NCI-H1105 treated with DMSO at 0.1 percent for 48 hours (cell line): Measurements from ENCODE around the gene CEND1.
A peak's percentile ranks its signal among the peaks of the same experiment; 100 is the strongest.

ENCODE experiments used
- DNase-seq: peaks from one replicate; lab custom pipeline; 2025; lab: John Stamatoyannopoulos, UW

The CEND1 gene

GRCh38 chr11:811446-812245 is 21.8 kb upstream of the CEND1 start:
- no peak for DNase-seq

- DNase-seq, result no peak
These were observed 20.2 kb upstream of the CEND1 start for GRCh38 chr11:810040-810567.

- DNase-seq, result peak; percentile 93
These were observed 19.6 kb upstream of the CEND1 start, which contains the start of gene RPLP2 for GRCh38 chr11:809287-810039. TSS of gene RPLP2 (plus strand) at chr11:809967. CDS start at chr11:810235, 268 bp downstream.

- DNase-seq, result no peak
These were observed 18.8 kb upstream of the CEND1 start for GRCh38 chr11:808427-809286.

- DNase-seq, result peak; percentile 71
These were observed 14.7 kb upstream of the CEND1 start for GRCh38 chr11:804599-804964.

- peak; percentile 87 for DNase-seq
These were observed 14.1 kb upstream of the CEND1 start for GRCh38 chr11:803770-804598.

- no peak for DNase-seq
These were observed 13.5 kb upstream of the CEND1 start for GRCh38 chr11:803467-803742.

- DNase-seq, result no peak
These were observed 13.0 kb upstream of the CEND1 start for GRCh38 chr11:802693-803466.

- DNase-seq, result no peak
These were observed 12.2 kb upstream of the CEND1 start for GRCh38 chr11:802018-802617.

- DNase-seq, result no peak
These were observed 11.3 kb upstream of the CEND1 start for GRCh38 chr11:801097-801780.

GRCh38 chr11:800473-800872 is 10.6 kb upstream of the CEND1 start:
- no peak for DNase-seq

GRCh38 chr11:799641-800316 is 9.9 kb upstream of the CEND1 start:
- no peak for DNase-seq

- peak; percentile 52 for DNase-seq
These were observed 8.3 kb upstream of the CEND1 start, which contains the start of gene SLC25A22 for GRCh38 chr11:798093-798713. TSS of gene SLC25A22 (minus strand) at chr11:798281. CDS start at chr11:795006, 3,275 bp downstream.

GRCh38 chr11:797296-798092 is 7.6 kb upstream of the CEND1 start:
- peak; percentile 72 for DNase-seq

- DNase-seq, result no peak
These were observed 6.8 kb upstream of the CEND1 start for GRCh38 chr11:796565-797295.

GRCh38 chr11:795634-796564 is 6.0 kb upstream of the CEND1 start:
- peak; percentile 37 for DNase-seq
